ENCODE measurements around the gene SYCP3. TPM values are rescaled to one million over a fixed set of nuclear protein-coding genes. Genes with fewer than 3 reads are reported as not detected.

The SYCP3 gene
- total and polyA plus RNA-seq, 2 of the 8 experiments (the other 6 are each of a cell fraction or from before 2014, with no cell fraction given) = 0.02 to 0.07 TPM

DNA sequence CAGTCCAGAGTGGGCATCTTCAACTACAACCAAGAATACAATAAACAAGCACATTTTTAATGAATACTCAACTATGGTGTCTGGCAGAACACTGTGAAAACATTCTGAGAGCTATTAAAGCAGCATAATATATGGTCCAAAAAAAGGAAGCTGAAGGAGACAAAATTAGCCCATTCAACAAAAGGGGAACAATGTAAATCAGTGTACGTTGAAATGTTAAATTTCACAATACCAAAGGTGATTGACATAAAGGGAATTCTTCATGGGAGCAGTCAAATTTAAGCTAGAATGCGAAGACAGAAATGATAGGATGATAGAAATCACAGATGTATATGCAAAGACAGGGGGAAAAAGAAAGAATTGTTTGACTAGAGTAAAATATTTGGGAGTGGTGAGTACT is 41.3 kb upstream of the SYCP3 start (continued):
- no peak for TF ChIP-seq USF2 (IDR thresholded peaks at IDR 0.05; ENCODE audit: low read length)

All from H1 (cell line).